Sigmoid colon (tissue), 4 donors: ENCODE data around the gene ELP4.

Experiments
- EP300 ChIP-seq, 4 donors: sonication (generic); formaldehyde crosslinking; IDR thresholded peaks; one replicate each; pipeline ENCODE4 v1.6.1; 2017; ENCODE audit warnings: antibody characterized with exemption in 4 of 4
- POLR2A ChIP-seq, 2 donors: fragments of 450-650 bp; IDR thresholded peaks; one replicate each; pipeline ENCODE4 v1.6.1; 2016; ENCODE audit warnings: antibody characterized with exemption in 2 of 2, mild to moderate bottlenecking in 2 of 2, moderate library complexity in 2 of 2
- POLR2AphosphoS5 ChIP-seq, 4 donors: sonication (generic); formaldehyde crosslinking; IDR thresholded peaks; one replicate each; pipeline ENCODE4 v1.6.1; 2017; ENCODE audit warnings: antibody characterized with exemption in 4 of 4
- TF ChIP-seq, protein P1 (sequence below), 4 experiments: fragments of 450-650 bp in 3 of 4; fragments of 200-600 bp in 1 of 4; IDR thresholded peaks; one replicate each; pipeline ENCODE4 v1.5.1; 2016 to 2019; ENCODE audit warnings: antibody characterized with exemption in 4 of 4, mild to moderate bottlenecking in 3 of 4, moderate library complexity in 2 of 4

DNA sequence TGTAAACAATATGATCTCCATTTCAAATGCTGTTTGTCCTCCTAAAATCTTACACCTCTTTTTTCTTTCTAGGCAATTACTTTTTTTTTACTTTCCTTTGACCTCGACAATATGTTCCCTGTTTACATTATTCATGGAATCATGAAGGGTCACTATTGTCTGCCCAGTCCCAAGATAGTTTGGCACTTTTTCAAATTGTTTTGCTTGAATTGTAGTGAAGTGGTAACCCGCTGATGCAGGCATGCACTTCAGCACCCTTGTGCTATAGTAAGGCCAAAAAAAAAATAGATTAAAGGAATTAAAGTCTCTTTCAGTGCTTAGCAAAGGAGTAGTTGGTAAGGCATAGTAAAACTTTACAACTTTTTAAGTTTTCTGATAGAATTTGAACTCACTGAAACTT lies 210.7 kb downstream of the ELP4 start:
- TF ChIP-seq, protein P1, sequence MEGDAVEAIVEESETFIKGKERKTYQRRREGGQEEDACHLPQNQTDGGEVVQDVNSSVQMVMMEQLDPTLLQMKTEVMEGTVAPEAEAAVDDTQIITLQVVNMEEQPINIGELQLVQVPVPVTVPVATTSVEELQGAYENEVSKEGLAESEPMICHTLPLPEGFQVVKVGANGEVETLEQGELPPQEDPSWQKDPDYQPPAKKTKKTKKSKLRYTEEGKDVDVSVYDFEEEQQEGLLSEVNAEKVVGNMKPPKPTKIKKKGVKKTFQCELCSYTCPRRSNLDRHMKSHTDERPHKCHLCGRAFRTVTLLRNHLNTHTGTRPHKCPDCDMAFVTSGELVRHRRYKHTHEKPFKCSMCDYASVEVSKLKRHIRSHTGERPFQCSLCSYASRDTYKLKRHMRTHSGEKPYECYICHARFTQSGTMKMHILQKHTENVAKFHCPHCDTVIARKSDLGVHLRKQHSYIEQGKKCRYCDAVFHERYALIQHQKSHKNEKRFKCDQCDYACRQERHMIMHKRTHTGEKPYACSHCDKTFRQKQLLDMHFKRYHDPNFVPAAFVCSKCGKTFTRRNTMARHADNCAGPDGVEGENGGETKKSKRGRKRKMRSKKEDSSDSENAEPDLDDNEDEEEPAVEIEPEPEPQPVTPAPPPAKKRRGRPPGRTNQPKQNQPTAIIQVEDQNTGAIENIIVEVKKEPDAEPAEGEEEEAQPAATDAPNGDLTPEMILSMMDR (IDR thresholded peaks at IDR 0.05) = no peak
- TF ChIP-seq POLR2A (IDR thresholded peaks at IDR 0.05) (no peak), POLR2AphosphoS5 (IDR thresholded peaks at IDR 0.05) (no peak), EP300 (IDR thresholded peaks at IDR 0.05) (no peak)
